ENCODE data around the gene CRABP1.
A peak's percentile ranks its signal among the peaks of the same experiment; 100 is the strongest.

CRABP1 gene

DNA sequence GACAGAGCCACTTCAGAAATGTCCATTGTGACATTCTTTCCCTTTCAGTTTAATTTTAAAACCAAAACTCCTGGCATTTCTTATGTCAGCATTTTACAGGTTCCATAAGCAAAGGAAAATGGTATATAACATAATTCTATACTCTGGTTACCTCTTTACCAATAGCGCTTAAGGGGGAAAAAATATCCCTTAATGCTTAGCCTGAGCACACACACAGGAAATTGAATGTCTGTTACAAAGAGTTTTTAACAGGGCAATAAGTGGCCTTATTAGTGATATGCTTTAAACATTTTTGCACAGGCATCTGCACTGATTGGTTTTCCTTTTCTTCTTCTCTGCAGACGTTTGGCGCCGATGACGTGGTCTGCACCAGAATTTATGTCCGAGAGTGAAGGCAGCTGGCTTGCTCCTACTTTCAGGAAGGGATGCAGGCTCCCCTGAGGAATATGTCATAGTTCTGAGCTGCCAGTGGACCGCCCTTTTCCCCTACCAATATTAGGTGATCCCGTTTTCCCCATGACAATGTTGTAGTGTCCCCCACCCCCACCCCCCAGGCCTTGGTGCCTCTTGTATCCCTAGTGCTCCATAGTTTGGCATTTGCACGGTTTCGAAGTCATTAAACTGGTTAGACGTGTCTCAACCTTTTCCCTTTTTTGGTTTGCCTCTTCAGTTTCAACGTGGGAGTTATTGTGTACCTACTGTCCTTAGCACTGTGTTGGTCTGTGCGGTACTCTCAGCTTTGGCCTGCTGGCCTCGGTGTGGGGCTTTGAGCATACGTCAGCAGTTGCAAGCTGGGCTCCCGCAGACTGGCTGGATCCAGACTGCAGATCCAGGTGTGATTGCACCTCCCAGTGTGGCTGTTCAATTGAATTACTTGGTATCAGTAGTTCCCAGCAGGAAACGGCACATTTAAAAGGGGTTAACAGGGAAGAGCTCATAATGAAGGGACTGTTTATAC is 7.7 kb downstream of the CRABP1 start:
- DNase-seq, result no peak

DNA sequence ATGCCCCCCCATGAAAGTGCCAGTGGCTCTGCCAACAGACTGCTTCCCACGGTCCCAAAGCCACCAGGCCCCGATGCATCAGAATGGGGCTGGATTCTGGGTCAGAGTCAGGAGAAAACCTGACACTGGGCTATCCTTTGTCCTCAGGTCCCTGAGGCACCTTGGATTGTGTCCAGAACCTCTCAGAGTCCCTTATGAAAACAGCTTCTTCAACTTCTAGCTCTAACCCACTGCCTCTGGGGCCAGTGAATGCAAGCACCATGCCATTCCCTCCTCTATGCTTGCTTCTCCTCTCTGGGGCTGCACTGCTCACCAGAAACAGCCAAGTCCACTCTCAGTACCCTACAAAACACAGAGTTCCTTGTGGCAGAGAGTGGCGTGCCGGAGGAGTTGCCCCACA is 9.9 kb downstream of the CRABP1 start:
- DNase-seq, result no peak

DNA sequence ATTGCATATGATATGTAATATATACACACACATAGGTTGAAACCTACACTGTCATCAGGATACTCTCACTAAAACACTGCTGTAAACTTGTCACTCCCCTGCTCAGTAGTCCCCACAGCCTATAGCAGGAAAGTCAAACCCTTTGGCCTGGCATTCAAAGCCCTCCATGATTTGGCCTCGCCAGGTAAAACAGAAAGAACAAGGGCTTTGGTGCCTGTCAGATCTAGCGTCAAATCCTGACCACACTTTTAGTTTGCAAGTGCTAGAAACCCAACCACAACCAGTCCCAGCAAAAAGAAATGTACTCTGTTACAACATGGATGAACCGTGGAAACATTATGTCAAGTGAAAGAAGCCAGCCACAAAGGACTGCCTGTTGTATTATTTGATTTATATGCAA is 11.4 kb downstream of the CRABP1 start:
- no peak for DNase-seq

DNA sequence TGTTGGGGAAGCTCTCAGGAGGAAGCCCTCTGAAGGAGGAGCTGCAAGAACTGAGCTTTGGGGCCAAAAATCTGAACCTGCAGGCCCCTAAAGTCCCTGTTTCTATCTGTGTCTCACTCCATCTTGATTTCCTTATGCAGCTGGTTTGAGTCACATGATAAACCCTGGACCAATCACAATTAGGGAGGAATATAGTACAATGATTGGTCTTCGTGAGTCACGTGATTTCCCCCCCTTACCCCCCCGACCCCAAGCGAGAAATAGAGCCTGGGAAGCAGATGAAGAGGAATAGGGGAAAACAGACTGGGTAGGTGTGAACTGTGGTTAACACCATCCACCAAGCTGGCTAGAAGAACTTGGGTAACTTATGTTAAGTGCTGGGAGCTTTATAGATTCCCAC is 12.9 kb downstream of the CRABP1 start:
- DNase-seq, result no peak

DNA sequence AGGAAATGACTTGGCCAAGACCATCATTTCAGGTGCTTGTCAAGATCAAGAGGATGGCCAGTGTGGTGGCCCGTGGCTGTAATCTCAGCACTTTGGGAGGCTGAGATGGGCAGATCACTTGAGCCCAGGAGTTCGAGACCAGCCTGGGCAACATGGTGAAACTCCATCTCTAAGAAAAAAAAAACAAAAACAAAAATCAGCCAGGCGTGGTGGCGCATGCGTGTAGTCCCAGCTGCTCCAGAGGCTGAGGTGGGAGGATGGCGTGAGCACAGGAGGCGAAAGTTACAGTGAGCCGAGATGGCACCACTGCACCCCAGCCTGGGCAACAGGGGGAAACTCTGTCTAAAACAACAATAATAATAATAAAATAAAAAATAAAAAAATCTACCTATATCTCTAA is 15.0 kb downstream of the CRABP1 start:
- DNase-seq, result no peak

DNA sequence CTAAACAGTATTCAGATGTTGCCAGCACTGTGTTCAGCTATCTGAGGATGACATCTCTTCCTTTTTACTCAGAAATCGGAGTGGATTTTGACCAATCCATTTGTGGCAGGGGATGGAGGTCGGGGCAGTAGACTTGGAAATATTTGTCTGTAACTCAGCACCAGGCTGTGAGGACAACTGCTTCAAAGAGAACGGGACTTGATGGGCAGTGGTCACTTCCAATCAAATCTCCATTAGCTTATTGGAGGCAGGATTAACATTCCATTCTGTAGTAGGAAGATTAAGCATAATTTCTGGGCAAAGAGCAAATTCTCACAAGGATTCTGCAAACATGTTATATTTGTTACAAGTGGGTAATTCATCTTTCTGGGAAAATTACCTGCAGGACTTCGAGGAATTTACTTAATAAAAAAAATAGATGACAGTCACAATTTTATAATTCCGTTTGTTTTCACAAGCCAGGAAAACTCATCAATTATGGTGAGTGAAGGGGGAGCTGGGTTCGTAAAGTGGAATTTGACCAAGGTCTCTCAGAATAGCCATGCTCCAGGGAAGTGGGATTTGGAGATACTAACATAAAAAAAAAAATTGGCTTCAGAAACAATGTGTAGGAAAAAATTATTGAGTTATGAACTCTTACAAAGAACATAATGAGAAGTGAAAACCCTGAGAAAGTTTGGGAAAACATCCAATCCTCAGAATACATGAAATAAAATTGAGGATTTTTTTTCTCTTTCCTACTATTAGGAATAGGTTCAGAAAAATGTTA is 18.1 kb downstream of the CRABP1 start:
- DNase-seq, result no peak

DNA sequence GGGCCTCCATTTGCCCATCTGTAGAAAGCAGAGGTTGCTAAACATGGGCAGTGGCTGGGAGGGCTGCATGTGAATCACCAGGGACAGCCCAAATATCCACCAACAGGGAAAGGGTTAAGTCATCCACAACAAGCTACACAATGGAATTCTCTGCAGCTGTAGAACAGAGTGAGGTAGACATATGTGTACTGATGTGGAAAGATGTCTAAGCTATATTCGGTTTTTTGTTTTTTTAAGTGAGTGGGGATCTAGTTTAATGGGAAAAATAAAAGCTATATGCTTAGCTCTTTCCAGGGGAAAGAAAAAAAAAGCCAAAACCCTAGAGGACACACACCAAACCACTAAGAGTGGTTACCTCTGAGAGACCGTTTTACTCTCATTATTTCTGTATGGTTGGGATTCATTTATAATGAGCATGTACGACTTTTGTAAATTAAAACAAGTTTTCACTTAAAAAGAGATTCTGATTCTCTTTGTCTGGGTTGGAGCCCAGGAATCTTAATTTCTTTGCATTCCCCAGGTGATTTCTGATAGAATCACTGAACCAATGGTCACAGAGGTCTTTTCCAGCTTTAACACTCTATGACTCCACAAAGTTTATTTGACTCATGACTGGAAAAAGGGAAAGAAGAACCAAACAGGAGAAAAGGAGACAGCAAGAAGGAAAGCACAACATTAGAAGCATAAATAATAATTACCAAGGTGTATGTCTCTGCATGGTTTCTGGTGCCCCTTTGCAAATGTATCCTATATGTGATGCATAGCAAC is 19.1 kb downstream of the CRABP1 start:
- no peak for DNase-seq

DNA sequence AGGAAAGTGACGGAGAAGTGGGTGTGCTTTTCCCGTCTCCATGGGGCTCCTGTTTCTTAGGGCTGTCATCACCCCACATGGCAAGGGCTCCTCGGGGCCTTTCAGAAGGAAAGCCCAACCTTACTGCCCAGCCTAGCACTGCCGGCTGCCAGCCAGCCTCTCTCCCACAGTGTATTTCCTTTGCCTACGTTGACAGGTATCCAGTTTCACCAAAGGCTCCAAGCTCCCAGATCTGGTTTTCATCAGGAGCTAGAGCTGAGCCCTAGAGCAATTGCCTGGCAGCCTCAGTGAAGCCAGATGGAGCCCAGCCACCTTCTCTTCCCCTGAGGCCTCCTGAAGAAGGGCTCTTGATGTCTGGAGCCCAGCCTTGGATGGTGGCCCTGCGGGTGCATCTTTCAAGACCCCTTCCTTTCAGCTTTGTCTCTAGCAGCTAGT is 20.2 kb downstream of the CRABP1 start:
- no peak for DNase-seq

DNA sequence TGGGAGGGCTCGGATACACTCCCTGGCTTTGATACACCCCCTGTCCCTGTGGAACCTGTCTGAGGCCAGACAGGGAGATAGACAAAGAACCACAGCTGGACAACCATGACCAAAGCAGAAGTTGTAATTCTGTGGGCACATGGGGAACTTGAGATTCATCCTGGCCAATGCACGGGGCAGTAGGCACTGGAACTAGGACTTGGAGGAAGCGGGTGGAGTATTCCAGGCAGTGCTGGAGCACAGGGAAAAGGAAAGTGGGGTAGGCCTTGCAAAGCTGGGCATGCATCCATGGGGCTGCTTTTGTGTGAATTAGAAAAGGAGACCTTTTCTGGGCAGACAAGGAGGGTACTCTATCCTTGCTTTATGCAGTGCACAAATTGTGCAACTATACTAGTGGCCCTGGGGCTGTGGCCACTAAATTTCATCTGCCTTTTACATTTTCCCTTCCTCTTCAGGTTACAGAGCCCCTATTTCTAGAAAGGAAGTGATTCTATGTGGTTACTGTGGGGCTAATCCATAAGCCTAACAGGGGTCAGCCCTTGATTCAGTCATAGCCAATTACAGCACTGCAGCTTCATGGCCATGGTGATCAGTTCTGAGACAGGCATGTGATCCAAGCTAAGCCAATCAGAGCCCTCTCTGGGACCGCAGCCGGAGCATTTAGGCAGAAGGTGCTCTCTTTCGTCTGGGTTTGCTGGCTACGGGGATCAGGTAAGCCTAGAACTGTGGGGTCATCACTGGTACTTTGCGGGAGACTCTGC is 21.0 kb downstream of the CRABP1 start:
- DNase-seq, result peak in 1 of 2 donors; percentile 3

DNA sequence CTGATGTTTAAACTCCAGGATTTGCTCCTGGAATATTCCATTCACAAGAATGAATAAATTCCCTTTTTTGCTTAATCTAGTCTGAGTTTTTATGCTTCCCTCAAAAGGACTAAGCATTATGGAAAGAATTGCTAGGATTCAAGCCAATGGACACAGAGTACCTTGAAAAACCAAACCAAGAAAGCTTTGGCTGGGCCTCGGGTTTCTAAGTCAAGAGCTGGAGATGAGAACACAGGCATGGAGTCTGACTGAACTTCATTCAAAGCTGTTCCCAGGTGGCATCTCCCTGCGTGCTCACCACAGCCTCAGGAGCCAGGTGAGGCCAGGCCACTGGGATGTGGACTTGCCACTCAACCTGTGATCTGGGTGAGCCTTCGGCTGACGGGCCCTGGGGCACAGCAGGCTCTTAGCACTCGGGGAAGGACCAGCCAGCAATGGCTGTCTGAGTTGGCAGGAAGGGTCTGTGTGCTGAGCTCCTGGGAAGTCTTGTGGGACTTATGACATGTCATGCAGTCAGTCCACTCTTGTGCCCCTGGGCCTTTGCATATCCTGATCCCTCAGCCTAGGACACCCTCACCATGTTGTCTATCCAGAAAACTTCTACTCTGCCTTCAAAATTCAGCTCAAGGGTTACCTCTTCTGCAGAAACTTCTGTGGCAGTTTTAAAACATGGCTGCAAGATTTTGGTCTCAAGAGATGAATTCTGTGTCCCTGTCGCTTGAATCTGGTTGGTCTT is 21.8 kb downstream of the CRABP1 start:
- DNase-seq, result no peak

DNA sequence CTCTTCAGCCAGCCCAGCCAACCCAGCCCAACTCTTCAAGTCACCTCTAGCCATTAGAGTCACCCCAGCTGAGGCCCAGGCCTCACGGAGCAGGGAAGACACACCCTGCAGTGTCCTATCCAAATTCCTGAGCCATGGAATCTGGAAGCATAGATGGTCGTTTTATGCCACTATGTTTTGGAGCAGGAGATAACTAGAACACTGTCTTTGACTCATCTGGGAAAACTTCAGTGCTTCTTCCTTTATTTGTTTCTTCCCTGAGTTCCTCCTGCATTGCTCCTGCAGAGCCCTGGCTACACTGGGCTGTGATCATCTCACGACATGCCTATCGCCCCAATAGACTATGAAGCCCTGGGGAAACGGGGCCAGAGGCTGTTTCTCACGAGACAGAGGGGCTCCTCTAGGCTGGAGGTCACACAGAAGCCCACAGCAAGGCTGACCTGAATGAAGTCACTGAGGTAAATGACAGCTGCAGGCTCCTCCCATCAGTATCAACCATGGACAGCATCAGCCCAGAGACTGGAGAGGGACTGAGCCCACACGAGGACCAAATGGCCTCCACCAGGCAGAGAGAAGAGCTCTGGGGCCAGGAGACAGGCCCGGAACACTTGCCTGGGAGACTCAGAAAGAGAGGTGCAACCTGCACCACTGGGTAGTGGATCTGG is 22.7 kb downstream of the CRABP1 start:
- DNase-seq, result no peak

DNA sequence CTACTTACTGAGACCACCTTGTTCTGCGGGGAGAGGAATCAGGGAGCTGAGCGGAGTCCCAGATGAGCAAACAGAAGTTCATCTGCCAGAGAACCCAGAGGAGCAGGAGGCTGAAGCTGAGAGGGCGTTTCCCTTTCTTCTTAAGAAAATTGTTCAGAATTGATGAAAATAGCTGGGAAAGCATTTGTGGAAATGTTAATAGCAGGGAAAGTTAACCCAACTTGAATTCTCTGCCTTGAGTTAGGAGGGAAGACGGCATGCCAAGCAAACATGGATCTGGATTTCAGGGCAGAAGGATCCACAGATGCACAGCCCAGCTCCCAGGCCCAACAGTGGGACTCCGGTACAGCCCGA is 23.2 kb downstream of the CRABP1 start:
- no peak for DNase-seq

DNA sequence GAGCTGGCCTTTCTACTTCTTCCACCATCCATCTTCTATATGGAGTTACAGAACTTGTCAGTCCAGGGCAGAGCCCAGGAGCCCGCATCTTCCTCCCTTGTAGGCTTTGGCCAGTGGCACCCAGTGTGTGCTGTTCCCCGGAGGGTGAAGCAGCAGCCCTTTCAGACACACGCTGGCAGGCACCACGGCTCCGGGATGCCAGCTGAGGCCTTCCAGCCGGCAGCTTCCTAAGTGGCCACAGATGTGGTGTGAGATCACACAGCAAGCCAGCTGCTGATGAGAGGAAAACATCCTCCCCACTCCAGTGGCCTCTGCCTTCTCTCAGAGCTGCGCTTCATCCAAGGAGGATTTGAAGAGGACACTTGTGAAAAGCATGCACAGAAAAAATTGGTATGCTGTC is 24.1 kb downstream of the CRABP1 start:
- DNase-seq, result no peak

DNA sequence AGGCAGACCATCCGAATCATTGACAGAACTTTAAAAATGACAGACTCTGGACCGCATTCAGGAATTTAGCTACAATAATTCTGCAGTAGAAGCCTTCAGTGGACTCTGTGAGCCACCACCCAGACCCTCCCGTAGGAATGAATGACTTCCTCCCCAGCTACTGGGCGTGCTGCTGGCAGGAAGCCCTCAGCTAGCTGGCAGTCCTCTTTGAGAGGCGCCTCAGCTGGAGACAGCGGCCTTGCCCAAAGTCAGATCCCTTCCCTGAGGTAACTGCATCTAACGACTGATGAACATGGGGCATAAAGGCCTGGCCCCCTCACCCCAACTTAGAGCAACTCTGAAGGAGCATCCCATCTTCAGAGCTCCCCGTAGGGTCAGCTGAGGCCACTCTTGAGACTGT is 25.8 kb downstream of the CRABP1 start:
- no peak for DNase-seq

DNA sequence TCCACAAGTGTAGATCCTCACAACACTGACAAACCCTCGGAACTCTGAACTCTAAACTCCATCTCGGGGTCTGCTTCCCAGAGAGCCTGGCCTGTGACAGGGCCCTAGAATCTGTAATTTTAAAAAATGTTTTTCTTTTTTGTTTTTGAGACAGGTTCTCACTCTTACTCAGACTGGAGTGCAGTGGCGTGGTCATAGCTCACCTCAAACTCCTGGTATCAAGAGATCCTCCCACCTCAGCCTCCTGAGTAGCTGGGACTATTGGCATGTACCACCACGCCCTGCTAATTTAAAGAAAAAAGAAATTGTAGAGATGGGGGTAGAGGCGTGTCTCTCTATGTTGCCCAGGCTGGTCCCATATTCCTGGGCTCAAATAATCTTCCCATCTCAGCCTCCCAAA is 26.2 kb downstream of the CRABP1 start:
- no peak for DNase-seq

DNA sequence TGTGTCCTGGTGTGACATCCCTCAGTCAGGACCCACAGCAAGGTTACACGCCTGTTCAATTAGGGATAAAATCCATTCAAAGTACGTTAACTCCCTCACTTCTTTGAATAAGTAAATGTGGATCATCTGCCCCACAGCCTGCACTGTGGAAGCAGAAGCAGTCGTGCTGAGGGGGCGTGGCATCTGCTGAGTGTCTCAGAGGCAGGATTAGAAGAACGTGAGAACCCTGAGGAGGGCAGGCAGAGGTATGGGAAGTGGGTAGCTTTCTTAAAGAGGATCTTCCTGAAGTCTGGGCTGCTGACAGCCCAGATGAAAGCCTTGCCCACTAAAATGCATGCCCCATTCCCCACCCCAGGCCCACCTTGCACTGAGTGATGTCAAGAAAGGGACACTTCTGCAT is 28.5 kb downstream of the CRABP1 start:
- no peak for DNase-seq

DNA sequence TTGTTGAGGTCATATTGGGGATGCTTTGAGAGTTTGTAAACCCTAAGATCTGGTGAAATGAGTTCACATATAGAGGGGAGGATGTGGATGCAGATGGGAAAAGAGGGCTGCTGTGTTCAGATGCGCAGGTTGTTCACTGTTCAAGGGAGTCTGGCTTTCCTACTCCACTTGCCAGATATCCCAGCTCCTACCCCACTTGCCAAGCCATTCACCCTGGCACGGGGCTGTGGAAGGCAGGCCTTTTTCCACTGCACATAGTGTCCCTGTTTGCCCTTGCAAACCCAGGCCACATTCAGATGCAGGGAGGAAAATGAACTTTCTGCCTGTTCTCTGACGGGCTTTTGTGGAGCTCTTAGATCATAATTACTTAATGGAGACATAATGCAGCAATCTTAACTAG is 29.0 kb downstream of the CRABP1 start:
- no peak for DNase-seq

DNA sequence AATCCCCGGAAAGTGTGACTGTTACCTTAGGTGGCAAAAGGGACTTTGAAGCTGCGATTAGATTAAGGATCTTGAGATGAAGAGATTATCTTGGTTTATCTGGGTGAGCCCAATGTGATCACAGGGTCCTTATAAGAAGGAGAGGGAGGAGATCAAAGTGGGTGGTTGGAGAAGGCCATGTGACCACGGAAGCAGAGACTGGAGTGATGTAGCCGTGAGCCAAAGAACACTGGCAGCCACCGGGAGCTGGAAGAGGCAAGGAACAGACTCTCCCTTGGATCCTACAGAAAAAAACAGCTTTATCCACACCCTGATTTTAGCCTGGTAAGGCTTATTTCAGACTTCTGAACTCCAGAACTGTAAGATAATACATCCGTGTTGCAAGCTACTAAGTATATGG is 29.9 kb downstream of the CRABP1 start:
- no peak for DNase-seq

DNA sequence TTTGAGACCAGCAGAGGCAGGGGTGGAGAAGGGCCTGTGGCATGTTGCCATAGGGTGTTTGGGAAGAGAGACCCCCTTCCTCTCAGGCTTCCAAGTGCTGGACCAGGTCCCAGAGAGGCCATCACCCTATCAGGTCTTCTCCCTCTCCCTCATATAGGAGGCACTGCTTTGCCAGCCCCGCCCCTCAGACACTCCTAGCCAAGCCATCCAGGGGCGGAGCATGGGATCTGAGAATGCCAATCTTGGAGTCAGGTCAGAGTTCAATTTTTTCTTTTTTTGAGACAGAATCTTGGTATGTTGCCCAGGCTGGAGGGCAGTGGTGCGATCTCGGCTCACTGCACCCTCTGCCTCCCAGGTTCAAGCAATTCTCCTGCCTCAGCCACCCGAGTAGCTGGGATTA is 32.7 kb downstream of the CRABP1 start:
- no peak for DNase-seq

DNA sequence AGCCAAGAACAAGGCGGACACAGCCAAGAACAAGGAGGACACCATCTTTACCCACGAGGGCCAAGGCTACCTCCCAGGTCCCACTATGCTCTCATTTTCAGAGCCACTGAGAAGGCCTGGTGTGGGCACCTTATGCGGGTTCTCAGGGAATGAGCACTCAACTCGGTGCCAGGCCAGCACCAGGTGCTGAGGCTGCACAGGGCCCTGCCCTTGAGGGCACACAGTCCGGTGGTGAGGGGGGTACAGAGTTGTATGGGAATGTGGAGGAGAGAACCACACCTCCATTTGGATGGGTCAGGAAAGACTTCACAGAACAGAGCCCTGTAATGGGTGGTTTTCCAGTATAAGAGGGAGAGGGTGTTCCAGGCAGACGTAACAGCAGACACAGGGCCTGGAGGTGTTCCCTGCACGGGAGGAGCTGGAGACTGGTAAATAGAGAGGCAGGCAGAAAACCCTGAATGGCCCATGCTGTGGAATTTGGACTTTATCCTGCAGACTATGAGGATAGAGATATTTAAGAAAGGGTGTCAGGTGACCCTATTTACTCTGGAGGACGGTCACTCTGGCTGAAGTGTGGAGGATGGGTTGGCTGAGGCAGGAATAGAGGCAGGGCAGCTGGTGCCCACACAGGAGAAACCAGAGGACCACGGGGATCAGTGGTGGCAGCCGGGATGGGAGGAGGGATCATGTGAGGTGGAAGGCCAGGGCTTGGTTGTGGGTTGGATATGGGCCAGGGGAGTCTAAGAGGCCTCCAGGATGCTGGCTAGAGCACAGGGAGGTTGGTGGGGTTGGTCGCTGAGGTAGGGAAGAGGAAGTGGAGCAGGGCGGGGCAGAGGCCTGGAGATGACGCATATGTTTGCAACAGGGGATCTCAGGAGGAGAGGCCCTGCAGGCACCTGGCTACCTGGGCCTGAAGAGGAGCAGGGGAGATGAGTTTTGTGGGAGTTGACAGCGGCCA is 34.6 kb downstream of the CRABP1 start:
- DNase-seq, result peak in 1 of 2 donors; percentile 40

All from CD4-positive, alpha-beta T cell treated with Interleukin-1 beta for 1 hour (primary cell).